Neural progenitor cell (in vitro differentiated cells): ENCODE results near the gene GPR15LG. TPM values are rescaled to one million over a fixed set of nuclear protein-coding genes. Genes with fewer than 3 reads are reported as not detected.
A peak's percentile ranks its signal among the peaks of the same experiment; 100 is the strongest.

Experiments used
- DNase-seq: peaks from one replicate; pipeline ENCODE4 v3.0.0-alpha.2; 2016; ENCODE audit warnings: low spot score
- H2AFZ ChIP-seq: fragments of 200-600 bp; sonication (generic); replicated peaks from 2 replicates; pipeline ENCODE4 v1.6.1; 2016; ENCODE audit warnings: antibody characterized with exemption
- H3F3A ChIP-seq: fragments of 200-600 bp; sonication (generic); 2 replicates; pipeline ENCODE4 v1.6.1; 2016; ENCODE audit warnings: antibody characterized with exemption, low read depth
- H3K27ac ChIP-seq: fragments of 200-600 bp; sonication (generic); 2 replicates; pipeline ENCODE4 v1.5.1; 2016; ENCODE audit warnings: mild to moderate bottlenecking
- H3K27me3 ChIP-seq: fragments of 200-600 bp; sonication (generic); 2 replicates; pipeline ENCODE4 v1.6.1; 2016; ENCODE audit warnings: mild to moderate bottlenecking, moderate library complexity
- H3K36me3 ChIP-seq: fragments of 200-600 bp; sonication (generic); 2 replicates; pipeline ENCODE4 v1.5.1; 2016
- H3K4me1 ChIP-seq: fragments of 200-600 bp; sonication (generic); 2 replicates; pipeline ENCODE4 v1.6.1; 2016; ENCODE audit warnings: mixed run types
- H3K4me2 ChIP-seq: fragments of 200-600 bp; sonication (generic); 2 replicates; pipeline ENCODE4 v1.6.1; 2016
- H3K4me3 ChIP-seq: fragments of 200-600 bp; sonication (generic); 2 replicates; pipeline ENCODE4 v1.5.1; 2016
- H3K79me2 ChIP-seq: fragments of 200-600 bp; sonication (generic); 2 replicates; pipeline ENCODE4 v1.6.1; 2016; ENCODE audit warnings: low read depth
- H3K9ac ChIP-seq: fragments of 200-600 bp; sonication (generic); 2 replicates; pipeline ENCODE4 v1.6.1; 2016
- H3K9me3 ChIP-seq: fragments of 200-600 bp; sonication (generic); 2 replicates; pipeline ENCODE4 v1.5.1; 2016; ENCODE audit warnings: low read depth
- H4K20me1 ChIP-seq: fragments of 200-600 bp; sonication (generic); 2 replicates; pipeline ENCODE4 v1.6.1; 2016; ENCODE audit warnings: low read depth
- H3K27ac Mint-ChIP-seq: 3 replicates; pipeline ENCODE4 v1.8.0; 2021; ENCODE audit warnings: mixed read lengths
- H3K27me3 Mint-ChIP-seq: 2 replicates; pipeline ENCODE4 v1.8.0; 2022; ENCODE audit warnings: low read depth, mild to moderate bottlenecking, inconsistent platforms, moderate library complexity, mixed read lengths; ENCODE audit not compliant: insufficient read depth
- H3K36me3 Mint-ChIP-seq: 3 replicates; pipeline ENCODE4 v1.8.0; 2021; ENCODE audit warnings: mixed read lengths
- H3K4me1 Mint-ChIP-seq: 3 replicates; pipeline ENCODE4 v1.8.0; 2021; ENCODE audit warnings: mixed read lengths
- H3K4me3 Mint-ChIP-seq: 3 replicates; pipeline ENCODE4 v1.8.0; 2021; ENCODE audit warnings: mild to moderate bottlenecking, moderate library complexity, mixed read lengths
- H3K9me3 Mint-ChIP-seq: 3 replicates; pipeline ENCODE4 v1.8.0; 2020; ENCODE audit warnings: mixed read lengths
- EZH2 ChIP-seq: fragments of 200-600 bp; sonication (generic); IDR thresholded peaks from 2 replicates; pipeline ENCODE4 v1.6.1; 2017; ENCODE audit warnings: antibody characterized with exemption, mild to moderate bottlenecking, moderate library complexity
- EZH2phosphoT487 ChIP-seq: fragments of 200-600 bp; sonication (generic); IDR thresholded peaks from 2 replicates; pipeline ENCODE4 v1.6.1; 2017; ENCODE audit warnings: antibody characterized with exemption
- total RNA-seq: library from RNA; depleted of rRNA; stranded (reverse); fragments of >200 nt; gene quantifications from 2 replicates; pipeline ENCODE4 v1.2.3, GENCODE V29; 2015; ENCODE audit warnings: low replicate concordance
- TF ChIP-seq, protein P1 (sequence below): fragments of 200-600 bp; sonication (generic); IDR thresholded peaks from 2 replicates; pipeline ENCODE4 v1.5.1; 2017; ENCODE audit warnings: antibody characterized with exemption, mild to moderate bottlenecking

GPR15LG gene
- total RNA-seq, 1 donor from 2014 or later: not detected

DNA sequence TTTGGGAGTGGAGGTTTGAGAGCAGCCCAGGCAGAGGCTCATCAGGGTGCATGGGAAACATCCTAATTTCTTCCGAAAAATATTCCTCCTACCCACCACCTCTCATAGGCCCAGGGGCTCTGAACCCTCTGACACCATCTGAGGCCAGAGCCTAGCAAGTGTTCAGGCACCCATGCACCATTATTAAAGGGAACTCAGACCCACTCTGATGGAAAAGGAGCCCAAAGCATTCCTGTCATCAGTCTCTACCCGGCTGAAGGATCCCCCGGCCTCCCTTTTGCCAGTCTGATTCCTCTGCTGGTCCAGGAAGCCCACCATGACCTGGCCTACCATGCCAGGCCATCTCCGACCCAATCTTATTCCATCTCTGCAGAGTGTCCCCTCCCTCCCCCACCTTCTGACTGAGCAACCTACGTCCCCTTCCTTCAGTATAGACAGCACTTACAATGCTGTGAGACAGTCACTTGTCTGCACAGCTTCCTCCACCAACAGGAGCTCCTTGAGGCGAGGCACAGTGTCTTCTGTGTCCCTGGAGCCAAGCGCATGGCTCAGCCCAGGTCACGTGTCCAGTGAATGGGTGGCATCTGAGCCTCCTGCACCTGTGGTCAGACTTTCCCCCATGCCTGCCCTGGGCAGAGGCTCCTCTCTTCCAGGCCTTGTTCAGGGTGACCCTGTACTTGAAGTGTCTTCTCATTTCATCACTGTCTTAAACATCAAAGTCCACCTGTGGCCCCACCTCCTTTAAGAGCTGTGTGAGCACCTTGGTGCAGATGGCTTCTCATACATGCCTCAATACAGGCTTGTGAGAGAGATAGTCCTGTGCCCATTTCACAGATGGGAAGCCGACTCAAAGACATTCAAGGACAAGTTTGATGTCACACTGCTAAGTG, 889 bp upstream of the GPR15LG start:
- Histone ChIP-seq H3K4me2 (no peak overlapping the region), H3K79me2 (no peaks in the 10 kb centered on the region), H3K9me3 (no peaks in the 10 kb centered on the region), H3K27ac (no peak overlapping the region), H3F3A (no peaks in the 10 kb centered on the region), H3K9ac (no peak overlapping the region), H3K4me1 (no peaks in the 10 kb centered on the region), H3K36me3 (no peaks in the 10 kb centered on the region), H2AFZ (no peak overlapping the region), H4K20me1 (no peaks in the 10 kb centered on the region), H3K4me3 (no peak overlapping the region), H3K27me3 (no peaks in the 10 kb centered on the region)
- H3K4me3 Mint-ChIP-seq: no peak overlapping the region
- H3K27me3 Mint-ChIP-seq: peaks cover 2% of the 10 kb centered on the region
- H3K27ac Mint-ChIP-seq: peak overlapping the region; percentile 72
- H3K9me3 Mint-ChIP-seq: no peaks in the 10 kb centered on the region
- H3K36me3 Mint-ChIP-seq: no peaks in the 10 kb centered on the region
- H3K4me1 Mint-ChIP-seq: peaks cover 6% of the 10 kb centered on the region
- DNase-seq: no peak
- TF ChIP-seq EZH2: no peak
- TF ChIP-seq, protein P1, sequence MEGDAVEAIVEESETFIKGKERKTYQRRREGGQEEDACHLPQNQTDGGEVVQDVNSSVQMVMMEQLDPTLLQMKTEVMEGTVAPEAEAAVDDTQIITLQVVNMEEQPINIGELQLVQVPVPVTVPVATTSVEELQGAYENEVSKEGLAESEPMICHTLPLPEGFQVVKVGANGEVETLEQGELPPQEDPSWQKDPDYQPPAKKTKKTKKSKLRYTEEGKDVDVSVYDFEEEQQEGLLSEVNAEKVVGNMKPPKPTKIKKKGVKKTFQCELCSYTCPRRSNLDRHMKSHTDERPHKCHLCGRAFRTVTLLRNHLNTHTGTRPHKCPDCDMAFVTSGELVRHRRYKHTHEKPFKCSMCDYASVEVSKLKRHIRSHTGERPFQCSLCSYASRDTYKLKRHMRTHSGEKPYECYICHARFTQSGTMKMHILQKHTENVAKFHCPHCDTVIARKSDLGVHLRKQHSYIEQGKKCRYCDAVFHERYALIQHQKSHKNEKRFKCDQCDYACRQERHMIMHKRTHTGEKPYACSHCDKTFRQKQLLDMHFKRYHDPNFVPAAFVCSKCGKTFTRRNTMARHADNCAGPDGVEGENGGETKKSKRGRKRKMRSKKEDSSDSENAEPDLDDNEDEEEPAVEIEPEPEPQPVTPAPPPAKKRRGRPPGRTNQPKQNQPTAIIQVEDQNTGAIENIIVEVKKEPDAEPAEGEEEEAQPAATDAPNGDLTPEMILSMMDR: no peak
- no peak for TF ChIP-seq EZH2phosphoT487

DNA sequence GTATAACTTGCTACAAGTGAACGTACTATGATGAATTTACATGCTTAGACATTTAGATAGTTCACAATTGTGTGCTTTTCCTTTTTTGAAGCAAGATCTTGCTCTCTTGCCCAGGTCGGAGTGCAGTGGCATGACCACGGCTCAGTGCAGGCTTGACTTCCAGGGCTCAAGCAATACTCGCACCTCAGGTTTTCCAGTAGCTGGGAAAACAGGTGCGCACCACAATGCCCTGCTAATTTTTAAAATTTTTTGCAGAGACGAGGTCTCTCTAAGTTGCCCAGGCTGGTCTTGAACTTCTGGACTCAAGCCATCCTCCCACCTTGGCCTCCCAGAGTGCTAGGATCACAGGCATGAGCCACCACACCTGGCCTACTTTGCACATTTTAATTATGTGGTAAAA, 1.8 kb downstream of the GPR15LG start:
- H2AFZ ChIP-seq: no peak overlapping the region
- peaks cover 2% of the 10 kb centered on the region for H3K27me3 Mint-ChIP-seq
- no peak overlapping the region for H3K4me3 ChIP-seq
- TF ChIP-seq, protein P1: no peak
- TF ChIP-seq EZH2phosphoT487 (no peak), EZH2 (no peak)
- H3K9me3 Mint-ChIP-seq: no peaks in the 10 kb centered on the region
- H3K4me3 Mint-ChIP-seq: no peak overlapping the region
- H3K4me2 ChIP-seq: no peak overlapping the region
- no peaks in the 10 kb centered on the region for H3K36me3 Mint-ChIP-seq
- no peaks in the 10 kb centered on the region for H3K27me3 ChIP-seq
- H4K20me1 ChIP-seq: no peaks in the 10 kb centered on the region
- no peak overlapping the region for H3K9ac ChIP-seq
- no peaks in the 10 kb centered on the region for H3K9me3 ChIP-seq
- no peaks in the 10 kb centered on the region for H3K79me2 ChIP-seq
- peaks cover 3% of the 10 kb centered on the region for H3K4me1 ChIP-seq
- H3F3A ChIP-seq: no peaks in the 10 kb centered on the region
- H3K36me3 ChIP-seq: no peaks in the 10 kb centered on the region
- H3K27ac ChIP-seq: no peak overlapping the region
- no peak overlapping the region for H3K27ac Mint-ChIP-seq
- no peak for DNase-seq
- H3K4me1 Mint-ChIP-seq: peaks cover 6% of the 10 kb centered on the region

- Histone ChIP-seq H3K9me3 (no peaks in the 10 kb centered on the region), H3K9ac (no peak overlapping the region), H3K36me3 (no peaks in the 10 kb centered on the region), H3K79me2 (no peaks in the 10 kb centered on the region), H4K20me1 (no peaks in the 10 kb centered on the region), H3K4me3 (no peak overlapping the region), H3K27me3 (no peaks in the 10 kb centered on the region), H3K4me1 (peaks cover 3% of the 10 kb centered on the region), H3K27ac (no peak overlapping the region), H2AFZ (no peak overlapping the region), H3K4me2 (no peak overlapping the region), H3F3A (no peaks in the 10 kb centered on the region)
- Mint-ChIP-seq H3K27ac (peak overlapping the region; percentile 52), H3K36me3 (no peaks in the 10 kb centered on the region), H3K9me3 (no peaks in the 10 kb centered on the region), H3K27me3 (peaks cover 2% of the 10 kb centered on the region), H3K4me3 (no peak overlapping the region), H3K4me1 (peaks cover 4% of the 10 kb centered on the region)
- DNase-seq: no peak
- no peak for TF ChIP-seq EZH2phosphoT487
- TF ChIP-seq EZH2: no peak
- TF ChIP-seq, protein P1: no peak
Observed at GRCh38 chr10:84176351-84176750, 2.8 kb downstream of the GPR15LG start.
